ENCODE results near the gene MBNL1.
A peak's percentile ranks its signal among the peaks of the same experiment; 100 is the strongest.

Gene MBNL1

GRCh38 chr3:152282813-152283212 lies 14.1 kb downstream of the MBNL1 start:
- H3K27ac ChIP-seq, result peak overlapping the region; percentile 38
- TF ChIP-seq CTCF (IDR thresholded peaks at IDR 0.05) (no peak), ZFX (IDR thresholded peaks at IDR 0.05; ENCODE audit: borderline replicate concordance) (no peak)

GRCh38 chr3:152283492-152284381 lies 15.0 kb downstream of the MBNL1 start:
- TF ChIP-seq CTCF (IDR thresholded peaks at IDR 0.05), result no peak
- no peak for TF ChIP-seq ZFX (IDR thresholded peaks at IDR 0.05; ENCODE audit: borderline replicate concordance)
- H3K27ac ChIP-seq, result peak overlapping the region; percentile 38

DNA sequence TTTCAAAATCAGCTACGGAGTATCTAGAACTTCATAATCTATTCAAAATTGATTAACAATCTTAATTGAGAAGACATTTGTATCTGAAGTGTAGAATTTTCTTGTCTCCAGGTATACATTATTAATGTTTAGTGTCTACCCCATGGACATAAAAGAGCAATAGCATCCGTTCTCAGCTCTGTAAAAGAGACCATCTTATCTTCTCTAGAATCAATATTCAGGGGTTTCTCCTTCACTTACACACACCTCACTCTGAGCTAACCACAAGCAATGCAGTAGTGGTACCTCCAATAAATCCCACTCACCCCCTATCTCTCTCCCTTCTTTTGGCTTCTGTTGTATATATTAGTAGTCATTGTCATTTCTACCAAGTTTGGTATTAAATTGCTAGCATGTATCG lies 16.2 kb downstream of the MBNL1 start:
- no peak for TF ChIP-seq CTCF (IDR thresholded peaks at IDR 0.05)
- TF ChIP-seq ZFX (IDR thresholded peaks at IDR 0.05; ENCODE audit: borderline replicate concordance), result no peak
- H3K27ac ChIP-seq, result no peak overlapping the region

GRCh38 chr3:152285509-152285908 lies 16.8 kb downstream of the MBNL1 start:
- TF ChIP-seq ZFX (IDR thresholded peaks at IDR 0.05; ENCODE audit: borderline replicate concordance) (no peak), CTCF (IDR thresholded peaks at IDR 0.05) (no peak)

GRCh38 chr3:152287898-152288576 lies 19.3 kb downstream of the MBNL1 start:
- no peak for TF ChIP-seq ZFX (IDR thresholded peaks at IDR 0.05; ENCODE audit: borderline replicate concordance)
- TF ChIP-seq CTCF (IDR thresholded peaks at IDR 0.05), result no peak

More at GRCh38 chr3:152285509-152285908, 16.8 kb downstream of the MBNL1 start:
- no peak overlapping the region for H3K27ac ChIP-seq

DNA sequence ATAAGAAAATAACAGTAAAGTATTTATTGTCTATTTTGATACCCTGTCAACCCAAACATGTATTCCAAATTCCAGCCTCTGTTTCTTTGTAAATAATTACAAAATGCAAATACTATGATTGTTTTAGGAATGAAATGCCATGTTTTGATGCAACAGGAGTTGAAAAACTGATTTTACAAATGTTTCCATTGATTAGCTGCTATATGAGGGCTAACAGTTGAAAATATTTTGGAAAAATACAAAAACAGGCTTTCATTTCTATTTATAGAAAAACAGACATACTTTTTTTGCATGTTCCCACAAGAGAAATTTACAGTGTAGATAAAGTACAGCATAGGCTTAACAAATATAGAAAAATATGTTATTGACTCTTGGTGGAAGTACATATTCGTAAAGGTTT lies 20.0 kb downstream of the MBNL1 start:
- TF ChIP-seq CTCF (IDR thresholded peaks at IDR 0.05) (no peak), ZFX (IDR thresholded peaks at IDR 0.05; ENCODE audit: borderline replicate concordance) (no peak)
- no peak overlapping the region for H3K27ac ChIP-seq

More at GRCh38 chr3:152287898-152288576, 19.3 kb downstream of the MBNL1 start:
- H3K27ac ChIP-seq, result no peak overlapping the region

DNA sequence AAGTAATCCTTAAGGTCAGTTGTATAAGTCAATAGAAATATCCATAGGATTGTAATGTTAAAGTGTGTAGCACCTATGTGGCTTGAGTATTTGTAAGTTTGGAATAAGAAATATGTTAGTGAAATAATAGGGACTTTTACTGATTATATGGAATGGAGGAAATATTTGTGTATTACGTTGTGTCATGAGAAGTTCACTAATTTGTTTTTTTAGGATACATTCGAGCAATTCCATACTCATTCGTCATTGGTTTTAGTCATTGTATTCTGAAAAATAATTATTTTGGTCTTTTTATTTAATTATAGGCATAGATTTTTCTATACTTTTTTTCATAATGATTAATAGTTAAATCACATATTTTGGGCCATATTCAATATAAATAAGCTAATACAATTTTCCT lies 21.0 kb downstream of the MBNL1 start:
- TF ChIP-seq ZFX (IDR thresholded peaks at IDR 0.05; ENCODE audit: borderline replicate concordance) (no peak), CTCF (IDR thresholded peaks at IDR 0.05) (no peak)
- no peak overlapping the region for H3K27ac ChIP-seq
